Gastrocnemius medialis (tissue), 4 donors: Measurements from ENCODE around the gene ST6GALNAC6. TPM values are rescaled to one million over a fixed set of nuclear protein-coding genes. Genes with fewer than 3 reads are reported as not detected.

Experiments used
- ATAC-seq, 2 donors: fragments of 150-250 bp; one replicate each; pipeline ENCODE4 v1.9.1; 2016
- DNase-seq, 2 donors: peaks; one replicate each; pipeline ENCODE4 v3.0.0-alpha.2; 2019
- H3K27ac ChIP-seq, 4 donors: fragments of 200-600 bp; sonication (generic); 1 replicate in 1 of 4; 2 replicates in 3 of 4; pipeline ENCODE4 v1.5.1; 2016 to 2018; ENCODE audit warnings: mild to moderate bottlenecking in 2 of 4, moderate library complexity in 1 of 4
- H3K27me3 ChIP-seq, 3 donors: fragments of 200-600 bp; sonication (generic) in 2 of 3; 1 replicate in 1 of 3; 2 replicates in 2 of 3; pipeline versions ENCODE4 v1.5.1 to v1.6.0; 2016 to 2019; ENCODE audit warnings: mild to moderate bottlenecking in 1 of 3, moderate library complexity in 1 of 3
- H3K36me3 ChIP-seq, 2 donors: fragments of 200-600 bp; sonication (generic) in 1 of 2; one replicate each; pipeline ENCODE4 v1.5.1; 2017 to 2018
- H3K4me1 ChIP-seq, 2 donors: fragments of 200-600 bp; sonication (generic) in 1 of 2; one replicate each; pipeline ENCODE4 v1.5.1; 2016 to 2017; ENCODE audit warnings: mild to moderate bottlenecking in 2 of 2
- H3K4me3 ChIP-seq, 4 donors: fragments of 200-600 bp; sonication (generic) in 3 of 4; 1 replicate in 1 of 4; 2 replicates in 3 of 4; pipeline ENCODE4 v1.5.1; 2016 to 2019; ENCODE audit warnings: mild to moderate bottlenecking in 2 of 4
- H3K9me3 ChIP-seq, 3 donors: fragments of 200-600 bp; sonication (generic) in 2 of 3; 1 replicate in 1 of 3; 2 replicates in 2 of 3; pipeline ENCODE4 v1.5.1; 2016 to 2019
- CTCF ChIP-seq, 5 experiments: fragments of 450-650 bp in 3 of 5; fragments of 200-600 bp in 2 of 5; sonication (generic) in 2 of 5; IDR thresholded peaks in 4 of 5; conservative IDR thresholded peaks in 1 of 5; 1 replicate in 4 of 5; 2 replicates in 1 of 5; pipeline ENCODE4 v1.5.1; 2016 to 2019; ENCODE audit warnings: antibody characterized with exemption in 5 of 5, mild to moderate bottlenecking in 3 of 5, moderate library complexity in 3 of 5
- POLR2A ChIP-seq, 2 donors: fragments of 450-650 bp; IDR thresholded peaks; one replicate each; pipeline ENCODE4 v1.6.1; 2017; ENCODE audit warnings: antibody characterized with exemption in 2 of 2, mild to moderate bottlenecking in 2 of 2, moderate library complexity in 2 of 2
- in situ Hi-C, 4 donors: fragments of 200-750 bp; cut with MboI; loops; one replicate each; pipeline versions ENCODE4 v1.15.0 to v1.8.0; 2017; ENCODE audit warnings: low sequenced_read_pairs in 4 of 4
- intact Hi-C: fragments of 100-400 bp; cut with DNase I; formaldehyde crosslinking; loops from one replicate; pipeline ENCODE4 v1.15.1; 2023; ENCODE audit warnings: low total_unique reads
- total RNA-seq, 4 donors: library from RNA; depleted of rRNA; stranded (reverse); fragments of >200 nt; gene quantifications; one replicate each; pipeline versions ENCODE4 v1.1.0 to v1.2.3, GENCODE V29; 2016

Gene ST6GALNAC6
- total RNA-seq, 4 donors from 2014 or later, result 46.7 to 69.3 (median 56.9) TPM

GRCh38 chr9:127853312-127854183 lies 45.9 kb downstream of the ST6GALNAC6 start:
- H3K36me3 ChIP-seq, result no peaks in the 10 kb centered on the region
- intact Hi-C loops, result no loop called here
- H3K27me3 ChIP-seq, result no peaks in the 10 kb centered on the region
- H3K4me1 ChIP-seq, result peaks cover 10 to 15% of the 10 kb centered on the region in 2 donors
- in situ Hi-C loops, result no loop called here
- peak overlapping the region; percentile 69 to 80 (median 76) for H3K27ac ChIP-seq
- H3K4me3 ChIP-seq, result peak overlapping the region; percentile 63 to 73 (median 66)
- H3K9me3 ChIP-seq, result no peaks in the 10 kb centered on the region
- DNase-seq (no peak), ATAC-seq (no peak)
- TF ChIP-seq CTCF (IDR thresholded peaks at IDR 0.05 in 4 of 5, conservative IDR thresholded peaks at IDR 0.05 in 1 of 5) (no peak), POLR2A (IDR thresholded peaks at IDR 0.05) (no peak)

- intact Hi-C loops, result no loop called here
- in situ Hi-C loops, result no loop called here
- Histone ChIP-seq H3K4me1 (peaks cover 8 to 10% of the 10 kb centered on the region in 2 donors), H3K27me3 (no peaks in the 10 kb centered on the region), H3K9me3 (no peaks in the 10 kb centered on the region), H3K36me3 (no peaks in the 10 kb centered on the region), H3K4me3 (peak overlapping the region; percentile 63 to 73 (median 66)), H3K27ac (peak overlapping the region in 3 of 4 donors; percentile 69 to 80 (median 78))
- TF ChIP-seq CTCF (IDR thresholded peaks at IDR 0.05 in 4 of 5, conservative IDR thresholded peaks at IDR 0.05 in 1 of 5), result no peak
- no peak for TF ChIP-seq POLR2A (IDR thresholded peaks at IDR 0.05)
- ATAC-seq (no peak), DNase-seq (no peak)
These were observed 46.6 kb downstream of the ST6GALNAC6 start for GRCh38 chr9:127852829-127853228.

- intact Hi-C loops (no loop called here), in situ Hi-C loops (no loop called here)
- no peaks in the 10 kb centered on the region for H3K9me3 ChIP-seq
- peak overlapping the region; percentile 40 to 69 (median 64) for H3K4me3 ChIP-seq
- H3K27me3 ChIP-seq, result no peaks in the 10 kb centered on the region
- ATAC-seq (no peak), DNase-seq (no peak)
- no peak for TF ChIP-seq POLR2A (IDR thresholded peaks at IDR 0.05)
- no peak for TF ChIP-seq CTCF (IDR thresholded peaks at IDR 0.05 in 4 of 5, conservative IDR thresholded peaks at IDR 0.05 in 1 of 5)
- peaks cover 7 to 15% of the 10 kb centered on the region in 2 donors for H3K4me1 ChIP-seq
- peak overlapping the region in 3 of 4 donors; percentile 57 to 78 (median 69) for H3K27ac ChIP-seq
- no peaks in the 10 kb centered on the region for H3K36me3 ChIP-seq
These were observed 49.0 kb downstream of the ST6GALNAC6 start for GRCh38 chr9:127850286-127850830.

- Histone ChIP-seq H3K27ac (peak overlapping the region in 3 of 4 donors; percentile 57 to 78 (median 69)), H3K27me3 (no peaks in the 10 kb centered on the region), H3K4me1 (peaks cover 10 to 25% of the 10 kb centered on the region in 2 donors), H3K9me3 (no peaks in the 10 kb centered on the region), H3K4me3 (peak overlapping the region in 3 of 4 donors; percentile 36 to 64 (median 63)), H3K36me3 (no peaks in the 10 kb centered on the region)
- DNase-seq (no peak), ATAC-seq (no peak)
- intact Hi-C loops, result no loop called here
- no peak for TF ChIP-seq CTCF (IDR thresholded peaks at IDR 0.05 in 4 of 5, conservative IDR thresholded peaks at IDR 0.05 in 1 of 5)
- TF ChIP-seq POLR2A (IDR thresholded peaks at IDR 0.05), result no peak
- in situ Hi-C loops, result no loop called here
These were observed 50.5 kb downstream of the ST6GALNAC6 start for GRCh38 chr9:127848756-127849504.
